Spleen (tissue), 11 donors: Measurements from ENCODE around the gene TTC24. TPM values are rescaled to one million over a fixed set of nuclear protein-coding genes. Genes with fewer than 3 reads are reported as not detected.

Experiments used
- DNase-seq: peaks from one replicate; pipeline ENCODE4 v3.0.0-alpha.2; 2020
- H3K27ac ChIP-seq, 8 donors: fragments of 200-600 bp; sonication (generic) in 7 of 8; 1 replicate in 4 of 8; 2 replicates in 4 of 8; pipeline versions ENCODE4 v1.5.0 to v1.8.0; 2016 to 2021; ENCODE audit warnings: inconsistent platforms in 4 of 8, mild to moderate bottlenecking in 4 of 8, moderate library complexity in 1 of 8
- H3K27me3 ChIP-seq, 7 donors: fragments of 200-600 bp; sonication (generic) in 6 of 7; replicated peaks in 1 of 7; 1 replicate in 4 of 7; 2 replicates in 3 of 7; pipeline versions ENCODE4 v1.5.0 to v1.8.0; 2016 to 2021; ENCODE audit warnings: inconsistent platforms in 3 of 7, mild to moderate bottlenecking in 1 of 7
- H3K36me3 ChIP-seq, 6 donors: fragments of 200-600 bp; sonication (generic) in 5 of 6; 1 replicate in 4 of 6; 2 replicates in 2 of 6; pipeline versions ENCODE4 v1.5.0 to v1.8.0; 2016 to 2021; ENCODE audit warnings: inconsistent platforms in 2 of 6
- H3K4me1 ChIP-seq, 6 donors: fragments of 200-600 bp; sonication (generic) in 5 of 6; 1 replicate in 3 of 6; 2 replicates in 3 of 6; pipeline versions ENCODE4 v1.5.0 to v1.8.0; 2016 to 2021; ENCODE audit warnings: inconsistent platforms in 3 of 6
- H3K4me3 ChIP-seq, 8 donors: fragments of 200-600 bp; sonication (generic) in 7 of 8; 1 replicate in 4 of 8; 2 replicates in 4 of 8; pipeline versions ENCODE4 v1.5.0 to v1.8.0; 2016 to 2021; ENCODE audit warnings: inconsistent platforms in 4 of 8, mild to moderate bottlenecking in 4 of 8, moderate library complexity in 2 of 8
- H3K9me3 ChIP-seq, 8 donors: fragments of 200-600 bp; sonication (generic) in 7 of 8; 1 replicate in 4 of 8; 2 replicates in 4 of 8; pipeline versions ENCODE4 v1.5.0 to v1.8.0; 2016 to 2021; ENCODE audit warnings: inconsistent platforms in 4 of 8
- CTCF ChIP-seq, 11 experiments: fragments of 200-600 bp in 7 of 11; fragments of 450-650 bp in 4 of 11; sonication (generic) in 4 of 11; IDR thresholded peaks in 8 of 11; conservative IDR thresholded peaks in 3 of 11; 1 replicate in 7 of 11; 2 replicates in 4 of 11; pipeline versions ENCODE4 v1.4.0 to v1.8.0; 2016 to 2021; ENCODE audit warnings: antibody characterized with exemption in 11 of 11, inconsistent platforms in 4 of 11, mild to moderate bottlenecking in 1 of 11
- POLR2A ChIP-seq, 3 donors: fragments of 450-650 bp; IDR thresholded peaks; one replicate each; pipeline ENCODE4 v1.5.1; 2017; ENCODE audit warnings: antibody characterized with exemption in 3 of 3, mild to moderate bottlenecking in 1 of 3
- POLR2AphosphoS5 ChIP-seq, 3 donors: sonication (generic); formaldehyde crosslinking; IDR thresholded peaks; one replicate each; pipeline ENCODE4 v1.5.1; 2017; ENCODE audit warnings: antibody characterized with exemption in 3 of 3
- WGBS, 5 donors: extraction: QIAGEN DNeasy Blood & Tissue Kit in 3 of 5; methylation state at CpG; one replicate each; pipeline versions ENCODE4 v1.1.5 to v1.1.7; 2013 to 2018; 5-methylcytosine and 5-hydroxymethylcytosine counted together
- intact Hi-C: fragments of 100-400 bp; cut with DNase I; formaldehyde crosslinking; loops from one replicate; pipeline ENCODE4 v1.15.0; 2023; ENCODE audit warnings: low total_unique reads
- polyA plus RNA-seq, 3 donors: library from polyadenylated mRNA; stranded (reverse); fragments of 200-250 nt; gene quantifications; one replicate each; pipeline ENCODE4 v1.2.1, GENCODE V29; 2013
- total RNA-seq, 7 donors: library from RNA; depleted of rRNA in 3 of 7; stranded (reverse); fragments of >200 nt in 3 of 7; fragmentation: NEBNext Ultra II Directional in 4 of 7; extraction: Animal tissue kit (Norgen Biotek cat#: 25700) in 4 of 7; gene quantifications; one replicate each; pipeline versions ENCODE4 v1.1.0 to v1.2.1, GENCODE V29; 2016 to 2021
- donor health status: healthy with polysubstance abuse.
- donor health status: DM: no; HTN: no; CAD: no; lungs with moderate emphysema.
- donor health status: DM: no; HTN: no; CAD: no.
- donor health status: Bipolar disorder and iron deficiency.
- donor health status: healthy.
- donor health status: DM: no; HTN: no; CAD: no.
- donor health status: DM: yes; HTN: yes; CAD: no.

TTC24 gene
- total and polyA plus RNA-seq, 10 donors = 2.3 to 6.4 (median 4.0) TPM

DNA sequence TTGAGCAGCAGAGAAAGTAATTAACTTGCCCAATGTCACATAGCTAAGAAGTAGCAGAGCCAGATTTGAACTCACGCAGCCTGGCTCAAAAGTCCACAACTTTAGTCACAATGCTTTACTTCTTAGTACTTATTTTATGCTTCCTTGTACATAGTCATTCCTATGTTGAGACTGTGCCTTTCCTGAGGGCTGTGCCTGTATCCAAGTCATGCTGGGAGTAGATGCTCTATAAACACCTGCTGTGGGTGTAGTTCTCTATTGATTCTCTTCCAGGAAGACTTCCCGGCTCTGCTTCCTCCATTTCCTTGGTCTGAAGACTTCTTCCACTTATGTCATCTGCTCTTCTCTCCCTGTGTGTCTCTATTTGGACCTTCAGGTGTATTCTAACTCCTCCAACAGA is 23.8 kb upstream of the TTC24 start:
- DNase-seq = no peak
- Histone ChIP-seq H3K36me3 (peaks cover 0 to 39% (median 0%) of the 10 kb centered on the region in 6 donors), H3K4me3 (no peak overlapping the region), H3K9me3 (no peaks in the 10 kb centered on the region), H3K4me1 (peaks cover 0 to 35% (median 14%) of the 10 kb centered on the region in 6 donors), H3K27me3 (no peaks in the 10 kb centered on the region), H3K27ac (no peak overlapping the region)
- 57 to 94% (median 74%) methylated on average over 2 of the region's 2 CpGs for WGBS, 5 donors
- intact Hi-C loops = no loop called here
- TF ChIP-seq POLR2A (IDR thresholded peaks at IDR 0.05) (no peak), CTCF (IDR thresholded peaks at IDR 0.05 in 8 of 11, conservative IDR thresholded peaks at IDR 0.05 in 3 of 11) (no peak), POLR2AphosphoS5 (IDR thresholded peaks at IDR 0.05) (no peak)

GRCh38 chr1:156556354-156556753 is 23.2 kb upstream of the TTC24 start:
- Histone ChIP-seq H3K4me1 (peaks cover 0 to 30% (median 12%) of the 10 kb centered on the region in 6 donors), H3K27me3 (no peaks in the 10 kb centered on the region), H3K4me3 (no peak overlapping the region), H3K27ac (no peak overlapping the region), H3K9me3 (no peaks in the 10 kb centered on the region), H3K36me3 (peaks cover 0 to 42% (median 0%) of the 10 kb centered on the region in 6 donors)
- no peak for TF ChIP-seq POLR2AphosphoS5 (IDR thresholded peaks at IDR 0.05)
- TF ChIP-seq CTCF (IDR thresholded peaks at IDR 0.05 in 8 of 11, conservative IDR thresholded peaks at IDR 0.05 in 3 of 11) = no peak
- 82 to 87% (median 83%) methylated on average over 9 of the region's 9 CpGs for WGBS, 5 donors
- intact Hi-C loops = no loop called here
- DNase-seq = no peak

GRCh38 chr1:156559086-156559796 is 20.3 kb upstream of the TTC24 start:
- Histone ChIP-seq H3K9me3 (no peaks in the 10 kb centered on the region), H3K27me3 (no peaks in the 10 kb centered on the region), H3K27ac (no peak overlapping the region), H3K4me1 (peaks cover 0 to 1% (median 0%) of the 10 kb centered on the region in 6 donors), H3K4me3 (no peak overlapping the region), H3K36me3 (peaks cover 0 to 59% (median 0%) of the 10 kb centered on the region in 6 donors)
- intact Hi-C loops = no loop called here
- DNase-seq = no peak
- TF ChIP-seq POLR2A (IDR thresholded peaks at IDR 0.05) (no peak), CTCF (IDR thresholded peaks at IDR 0.05 in 8 of 11, conservative IDR thresholded peaks at IDR 0.05 in 3 of 11) (no peak), POLR2AphosphoS5 (IDR thresholded peaks at IDR 0.05) (no peak)
- WGBS, 5 donors = 77 to 91% (median 86%) methylated on average over 7 of the region's 8 CpGs

GRCh38 chr1:156559797-156560385 is 19.6 kb upstream of the TTC24 start:
- 77 to 90% (median 84%) methylated on average over 5 of the region's 5 CpGs for WGBS, 5 donors
- Histone ChIP-seq H3K9me3 (no peaks in the 10 kb centered on the region), H3K27me3 (no peaks in the 10 kb centered on the region), H3K4me1 (no peaks in the 10 kb centered on the region), H3K36me3 (peaks cover 0 to 60% (median 0%) of the 10 kb centered on the region in 6 donors), H3K27ac (no peak overlapping the region), H3K4me3 (no peak overlapping the region)
- intact Hi-C loops = no loop called here
- no peak for DNase-seq
- TF ChIP-seq CTCF (IDR thresholded peaks at IDR 0.05 in 8 of 11, conservative IDR thresholded peaks at IDR 0.05 in 3 of 11) (no peak), POLR2A (IDR thresholded peaks at IDR 0.05) (no peak), POLR2AphosphoS5 (IDR thresholded peaks at IDR 0.05) (no peak)
